NCI-H1436 (cell line): ENCODE results near the gene CLN5.

ENCODE experiments used
- DNase-seq: peaks from one replicate; lab custom pipeline; 2025; lab: John Stamatoyannopoulos, UW

Gene CLN5

GRCh38 chr13:77016888-77017623 is 25.2 kb downstream of the CLN5 start:
- DNase-seq = no peak

GRCh38 chr13:77019756-77020155 is 27.9 kb downstream of the CLN5 start:
- no peak for DNase-seq

GRCh38 chr13:77022341-77022740 is 30.5 kb downstream of the CLN5 start:
- DNase-seq = no peak

- peak; percentile 61 for DNase-seq
These were observed 34.5 kb downstream of the CLN5 start for GRCh38 chr13:77026255-77026860.

- DNase-seq = peak; percentile 77
These were observed 35.2 kb downstream of the CLN5 start, which contains the start of gene FBXL3 for GRCh38 chr13:77026861-77027621. FBXL3 (minus strand) TSS chr13:77027159; CDS start chr13:77021860, 5,299 bp downstream.

GRCh38 chr13:77028202-77028601 is 36.3 kb downstream of the CLN5 start:
- DNase-seq = no peak

GRCh38 chr13:77029436-77029835 is 37.6 kb downstream of the CLN5 start:
- no peak for DNase-seq

- no peak for DNase-seq
These were observed 39.9 kb downstream of the CLN5 start for GRCh38 chr13:77031656-77032243.

GRCh38 chr13:77033717-77034302 is 41.9 kb downstream of the CLN5 start:
- DNase-seq = no peak

GRCh38 chr13:77034881-77035280 is 43.0 kb downstream of the CLN5 start:
- DNase-seq = no peak

GRCh38 chr13:77036279-77036678 is 44.4 kb downstream of the CLN5 start:
- DNase-seq = no peak

GRCh38 chr13:77038907-77039480 is 47.1 kb downstream of the CLN5 start:
- DNase-seq = no peak

GRCh38 chr13:77040076-77040475 is 48.2 kb downstream of the CLN5 start:
- no peak for DNase-seq

- DNase-seq = no peak
These were observed 49.0 kb downstream of the CLN5 start for GRCh38 chr13:77040835-77041234.

- no peak for DNase-seq
These were observed 50.8 kb downstream of the CLN5 start for GRCh38 chr13:77042566-77043177.

- no peak for DNase-seq
These were observed 55.9 kb downstream of the CLN5 start for GRCh38 chr13:77047649-77048343.

GRCh38 chr13:77048681-77049080 is 56.8 kb downstream of the CLN5 start:
- DNase-seq = no peak

GRCh38 chr13:77053192-77053591 is 61.3 kb downstream of the CLN5 start:
- DNase-seq = no peak
